HepG2 (cell line): Measurements from ENCODE around the gene ALDH1A2. TPM values are rescaled to one million over a fixed set of nuclear protein-coding genes. Genes with fewer than 3 reads are reported as not detected.

Experiments used
- ATAC-seq: fragments of 200-7000 bp; cut with Tn5 transposase; 3 replicates; pipeline ENCODE4 v1.9.1; 2020; ENCODE audit warnings: mild to moderate bottlenecking, moderate library complexity
- BruUV-seq: library from RNA; stranded (reverse); fragments of 400-500 nt; replicated peaks from 2 replicates; lab custom pipeline; 2021; lab: Mats Ljungman, UMichigan
- CTCF ChIA-PET: fragments of 300-600 bp; formaldehyde crosslinking; extraction: SDS; loops from one replicate; lab custom pipeline; 2021; ENCODE audit warnings: low total read pairs, inconsistent platforms, low intra/inter-chr PET ratio; lab: Yijun Ruan, JAX
- POLR2A ChIA-PET: fragments of 350-600 bp; sonication (Branson Sonifier 250); formaldehyde crosslinking; loops from one replicate; lab custom pipeline; 2020; ENCODE audit warnings: antibody characterized with exemption, inconsistent platforms; lab: Yijun Ruan, JAX
- DNase-seq: peaks from one replicate; pipeline ENCODE4 v3.0.0-alpha.2; 2015; ENCODE audit warnings: low spot score
- FAIRE-seq: peaks from 3 replicates; lab custom pipeline; 2011; peaks lifted over from hg19 to GRCh38; lab: Jason Lieb, UNC
- H2AFZ ChIP-seq: one replicate; pipeline ENCODE4 v1.6.1; 2011; ENCODE audit warnings: low read length, inconsistent platforms
- H3K27ac ChIP-seq: fragments of 300-600 bp; 3 replicates; pipeline ENCODE4 v1.8.0; 2011; ENCODE audit warnings: mixed run types, mild to moderate bottlenecking, mixed read lengths, low read length, inconsistent platforms; ENCODE audit not compliant: insufficient read depth; ENCODE audit errors: extremely low read length
- H3K27me3 ChIP-seq, 2 experiments: fragments of 200-600 bp in 1 of 2; 2 replicates in 1 of 2; 3 replicates in 1 of 2; pipeline versions ENCODE4 v1.6.0 to v1.8.0; 2011; ENCODE audit warnings: low read length in 2 of 2, mild to moderate bottlenecking in 2 of 2, moderate library complexity in 2 of 2, inconsistent platforms in 1 of 2; ENCODE audit not compliant: insufficient read depth in 2 of 2, control insufficient read depth in 1 of 2
- H3K36me3 ChIP-seq, 2 experiments: fragments of 200-600 bp in 1 of 2; replicated peaks in 1 of 2; 2 replicates in 1 of 2; 3 replicates in 1 of 2; pipeline versions ENCODE4 v1.5.1 to v1.8.0; 2011; ENCODE audit warnings: low read length in 2 of 2, inconsistent platforms in 1 of 2; ENCODE audit not compliant: insufficient read depth in 2 of 2, control insufficient read depth in 1 of 2
- H3K4me1 ChIP-seq: 2 replicates; pipeline ENCODE4 v1.5.1; 2012; ENCODE audit warnings: low read length, inconsistent platforms; ENCODE audit not compliant: insufficient read depth
- H3K4me2 ChIP-seq: 2 replicates; pipeline ENCODE4 v1.6.0; 2011; ENCODE audit warnings: low read depth, low read length, inconsistent platforms
- H3K4me3 ChIP-seq, 3 experiments: fragments of 200-600 bp in 1 of 3; sonication (generic), shearing (Covaris generic) in 1 of 3; replicated peaks in 1 of 3; 2 replicates each; pipeline ENCODE4 v1.5.1; 2011 to 2016; ENCODE audit warnings: low read length in 3 of 3, inconsistent platforms in 2 of 3, low read depth in 2 of 3, mild to moderate bottlenecking in 2 of 3, control low read depth in 1 of 3, mixed read lengths in 1 of 3; ENCODE audit not compliant: insufficient read depth in 1 of 3
- H3K79me2 ChIP-seq: one replicate; pipeline ENCODE4 v1.6.1; 2011; ENCODE audit warnings: low read length, inconsistent platforms; ENCODE audit not compliant: insufficient read depth
- H3K9ac ChIP-seq: 2 replicates; pipeline ENCODE4 v1.6.0; 2011; ENCODE audit warnings: mild to moderate bottlenecking, low read depth, low read length, inconsistent platforms; ENCODE audit not compliant: insufficient read depth
- H3K9me3 ChIP-seq: 2 replicates; pipeline ENCODE4 v1.5.1; 2012; ENCODE audit warnings: mild to moderate bottlenecking, low read length
- H4K20me1 ChIP-seq: 2 replicates; pipeline ENCODE4 v1.6.0; 2011; ENCODE audit warnings: inconsistent platforms, mild to moderate bottlenecking, low read length, moderate library complexity; ENCODE audit not compliant: insufficient read depth
- DNMT3B ChIP-seq: conservative IDR thresholded peaks from 2 replicates; pipeline ENCODE4 v1.6.1; 2016; ENCODE audit warnings: missing biosample characterization, control low read depth
- GFI1 ChIP-seq: sonication (generic); formaldehyde crosslinking; IDR thresholded peaks from 2 replicates; pipeline ENCODE4 v1.5.0; 2020; ENCODE audit warnings: missing genetic modification reagents, mild to moderate bottlenecking, borderline replicate concordance
- HNRNPL ChIP-seq: fragments of 200-400 bp; formaldehyde crosslinking; IDR thresholded peaks from 2 replicates; pipeline ENCODE4 v1.6.1; 2017; ENCODE audit warnings: mild to moderate bottlenecking, low read depth, low read length
- JUND ChIP-seq: sonication (generic); formaldehyde crosslinking; IDR thresholded peaks from 2 replicates; pipeline ENCODE4 v1.8.0; 2022; ENCODE audit warnings: mild to moderate bottlenecking, missing genetic modification reagents
- PRMT3 ChIP-seq: sonication (generic); formaldehyde crosslinking; IDR thresholded peaks from 2 replicates; pipeline ENCODE4 v1.8.1; 2022; ENCODE audit warnings: low read depth, mild to moderate bottlenecking, moderate library complexity, missing genetic modification reagents, borderline replicate concordance
- RAD21 ChIP-seq: fragments of 450-650 bp; formaldehyde crosslinking; IDR thresholded peaks from 2 replicates; pipeline ENCODE4 v1.5.0; 2020; ENCODE audit warnings: mild to moderate bottlenecking
- SMC3 ChIP-seq: IDR thresholded peaks from 2 replicates; pipeline ENCODE4 v1.6.1; 2011; ENCODE audit warnings: low read length, improper control_type of control experiment
- SNAPC2 ChIP-seq: sonication (generic); formaldehyde crosslinking; IDR thresholded peaks from 2 replicates; pipeline ENCODE4 v1.8.1; 2022; ENCODE audit warnings: mild to moderate bottlenecking, missing genetic modification reagents
- TP53 ChIP-seq: sonication (generic); formaldehyde crosslinking; conservative IDR thresholded peaks from 2 replicates; pipeline ENCODE4 v1.4.0; 2020; ENCODE audit warnings: missing genetic modification reagents
- ZNF224 ChIP-seq: sonication (generic); formaldehyde crosslinking; IDR thresholded peaks from 2 replicates; pipeline ENCODE4 v1.5.0; 2020; ENCODE audit warnings: mild to moderate bottlenecking, missing genetic modification reagents
- ZNF280B ChIP-seq: sonication (generic); formaldehyde crosslinking; IDR thresholded peaks from 2 replicates; pipeline ENCODE4 v1.5.0; 2020; ENCODE audit warnings: missing genetic modification reagents, mild to moderate bottlenecking, borderline replicate concordance
- ZNF354B ChIP-seq: sonication (generic); formaldehyde crosslinking; IDR thresholded peaks from 2 replicates; pipeline ENCODE4 v1.8.0; 2022; ENCODE audit warnings: mild to moderate bottlenecking, missing genetic modification reagents
- WGBS: methylation state at CpG from one replicate; pipeline ENCODE4 v1.1.6; 2017; ENCODE audit warnings: low lambda C conversion rate; 5-methylcytosine and 5-hydroxymethylcytosine counted together
- in situ Hi-C: cut with HindIII; loops from 2 replicates; pipeline ENCODE4 v1.10.0; 2017; ENCODE audit warnings: low pct_unique_long_range_greater_than_20kb; ENCODE audit not compliant: extremely low pct_ligation_motif_present
- intact Hi-C: fragments of 100-400 bp; cut with micrococcal nuclease; formaldehyde crosslinking; loops from one replicate; pipeline ENCODE4 v1.10.0; 2022; ENCODE audit not compliant: unreplicated experiment
- polyA plus RNA-seq, 8 experiments: library from polyadenylated mRNA; depleted of rRNA in 3 of 8; stranded (reverse) in 7 of 8; unstranded in 1 of 8; fragments of >200 nt; fragmentation: Illumina TruSeq in 4 of 8; extraction: Trizol in 4 of 8; gene quantifications; 2 replicates each; pipeline versions ENCODE4 v1.2.1 to v1.2.3, GENCODE V29; 2011 to 2016; ENCODE audit warnings: low read depth in 4 of 8, missing spikeins in 1 of 8, mixed read lengths in 1 of 8; ENCODE audit not compliant: insufficient read depth in 1 of 8
- total RNA-seq, 5 experiments: library from RNA; depleted of rRNA; stranded (reverse); fragments of >200 nt; fragmentation: Illumina TruSeq; extraction: Trizol; gene quantifications; 2 replicates each; pipeline ENCODE4 v1.2.3, GENCODE V29; 2016; ENCODE audit warnings: low read depth in 1 of 5
- TF ChIP-seq, protein P1 (sequence below): sonication (generic); formaldehyde crosslinking; IDR thresholded peaks from 2 replicates; pipeline ENCODE4 v1.5.1; 2020; ENCODE audit warnings: missing genetic modification reagents, mild to moderate bottlenecking, borderline replicate concordance
- TF ChIP-seq, protein P2 (sequence below): sonication (generic); formaldehyde crosslinking; IDR thresholded peaks from 2 replicates; pipeline ENCODE4 v1.9.0; 2021; ENCODE audit warnings: missing genetic modification reagents, mild to moderate bottlenecking, borderline replicate concordance

ALDH1A2 gene
- total and polyA plus RNA-seq, 2 of the 13 experiments (the other 11 are each of a cell fraction or from before 2014, with no cell fraction given): 0.64 to 0.90 TPM

DNA sequence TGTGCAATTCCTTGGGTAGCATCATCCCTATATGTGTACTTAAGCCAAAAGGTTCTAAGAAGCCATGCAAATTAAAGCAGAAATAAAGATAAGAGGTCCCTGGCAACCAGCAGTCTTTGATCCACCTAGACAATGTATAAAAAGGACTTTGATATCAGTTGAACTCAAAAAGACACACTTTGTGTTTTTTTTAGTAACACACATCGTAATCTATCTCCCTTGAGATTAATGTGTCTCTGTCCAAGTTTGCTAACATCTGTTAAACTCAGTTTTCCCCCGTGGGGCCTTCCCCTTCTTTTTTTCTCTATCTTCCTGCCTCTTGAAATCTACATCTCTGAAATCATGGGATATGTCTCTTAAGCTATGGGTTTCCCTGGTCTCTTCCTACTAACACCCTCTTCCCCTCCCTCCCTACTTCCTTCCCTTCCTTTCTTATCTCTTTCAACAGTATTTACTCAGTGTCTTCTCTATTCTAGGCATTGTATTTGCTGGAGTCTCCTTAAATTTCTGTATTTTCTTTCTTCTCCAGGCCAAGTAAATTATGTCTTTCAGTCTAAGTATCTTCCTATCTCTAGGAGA is 27.7 kb downstream of the ALDH1A2 start:
- CTCF ChIA-PET: no interaction called here
- BruUV-seq: no TSS peak
- Histone ChIP-seq H3K27me3 (no peaks in the 10 kb centered on the region), H3K9ac (no peak overlapping the region), H2AFZ (no peak overlapping the region), H3K9me3 (no peaks in the 10 kb centered on the region), H4K20me1 (no peaks in the 10 kb centered on the region), H3K4me2 (no peak overlapping the region), H3K36me3 (no peaks in the 10 kb centered on the region)
- intact Hi-C loops: no loop called here
- POLR2A ChIA-PET: no interaction called here
- DNase-seq (no peak), FAIRE-seq (no peak)
- no peak for TF ChIP-seq SMC3
- no peak for TF ChIP-seq HNRNPL
- TF ChIP-seq, all 625 proteins: peak for 0
- Histone ChIP-seq H3K79me2 (no peaks in the 10 kb centered on the region), H3K4me1 (no peaks in the 10 kb centered on the region), H3K27ac (no peak overlapping the region), H3K4me3 (no peak overlapping the region)
- in situ Hi-C loops: no loop called here
- WGBS: 3% methylated on average over 2 of the region's 2 CpGs
- no peak for ATAC-seq

DNA sequence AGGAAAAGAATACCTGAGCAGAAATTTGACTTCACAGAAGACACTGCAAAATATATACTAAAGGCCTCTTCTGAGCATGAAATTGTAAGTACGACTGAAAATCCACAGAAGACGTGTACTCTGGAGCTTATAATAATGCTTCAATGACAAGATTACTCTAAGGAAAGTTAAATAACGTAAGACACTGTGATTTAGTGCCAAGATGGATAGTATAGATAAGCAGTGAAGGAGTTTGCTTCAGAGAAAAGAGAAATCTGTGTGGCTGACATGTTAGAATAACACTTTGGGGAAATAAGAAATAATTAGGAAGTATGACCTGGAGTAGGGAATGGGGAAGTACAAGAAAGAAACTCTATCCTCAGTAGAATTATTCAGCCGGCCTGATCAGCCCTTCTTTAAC is 28.9 kb downstream of the ALDH1A2 start:
- in situ Hi-C loops: no loop called here
- Histone ChIP-seq H3K4me2 (no peak overlapping the region), H2AFZ (no peak overlapping the region), H3K27ac (no peak overlapping the region), H3K4me1 (no peaks in the 10 kb centered on the region), H3K9me3 (no peaks in the 10 kb centered on the region), H4K20me1 (no peaks in the 10 kb centered on the region), H3K79me2 (no peaks in the 10 kb centered on the region), H3K36me3 (no peaks in the 10 kb centered on the region), H3K4me3 (no peak overlapping the region), H3K27me3 (no peaks in the 10 kb centered on the region), H3K9ac (no peak overlapping the region)
- intact Hi-C loops: no loop called here
- FAIRE-seq: no peak
- no peak for ATAC-seq
- ChIA-PET CTCF (no interaction called here), POLR2A (no interaction called here)
- WGBS: 2% methylated on average over 4 of the region's 4 CpGs
- DNase-seq: no peak
- no TSS peak for BruUV-seq
- TF ChIP-seq ZNF354B: no peak
- no peak for TF ChIP-seq TP53 (CRISPR knock-in tag)
- no peak for TF ChIP-seq DNMT3B (CRISPR knock-in tag)
- no peak for TF ChIP-seq RAD21 (CRISPR knock-in tag)
- TF ChIP-seq, protein P1, sequence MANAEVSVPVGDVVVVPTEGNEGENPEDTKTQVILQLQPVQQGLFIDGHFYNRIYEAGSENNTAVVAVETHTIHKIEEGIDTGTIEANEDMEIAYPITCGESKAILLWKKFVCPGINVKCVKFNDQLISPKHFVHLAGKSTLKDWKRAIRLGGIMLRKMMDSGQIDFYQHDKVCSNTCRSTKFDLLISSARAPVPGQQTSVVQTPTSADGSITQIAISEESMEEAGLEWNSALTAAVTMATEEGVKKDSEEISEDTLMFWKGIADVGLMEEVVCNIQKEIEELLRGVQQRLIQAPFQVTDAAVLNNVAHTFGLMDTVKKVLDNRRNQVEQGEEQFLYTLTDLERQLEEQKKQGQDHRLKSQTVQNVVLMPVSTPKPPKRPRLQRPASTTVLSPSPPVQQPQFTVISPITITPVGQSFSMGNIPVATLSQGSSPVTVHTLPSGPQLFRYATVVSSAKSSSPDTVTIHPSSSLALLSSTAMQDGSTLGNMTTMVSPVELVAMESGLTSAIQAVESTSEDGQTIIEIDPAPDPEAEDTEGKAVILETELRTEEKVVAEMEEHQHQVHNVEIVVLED (CRISPR knock-in tag): no peak
- no peak for TF ChIP-seq SNAPC2 (CRISPR knock-in tag)
- no peak for TF ChIP-seq PRMT3 (CRISPR knock-in tag)
- TF ChIP-seq, protein P2, sequence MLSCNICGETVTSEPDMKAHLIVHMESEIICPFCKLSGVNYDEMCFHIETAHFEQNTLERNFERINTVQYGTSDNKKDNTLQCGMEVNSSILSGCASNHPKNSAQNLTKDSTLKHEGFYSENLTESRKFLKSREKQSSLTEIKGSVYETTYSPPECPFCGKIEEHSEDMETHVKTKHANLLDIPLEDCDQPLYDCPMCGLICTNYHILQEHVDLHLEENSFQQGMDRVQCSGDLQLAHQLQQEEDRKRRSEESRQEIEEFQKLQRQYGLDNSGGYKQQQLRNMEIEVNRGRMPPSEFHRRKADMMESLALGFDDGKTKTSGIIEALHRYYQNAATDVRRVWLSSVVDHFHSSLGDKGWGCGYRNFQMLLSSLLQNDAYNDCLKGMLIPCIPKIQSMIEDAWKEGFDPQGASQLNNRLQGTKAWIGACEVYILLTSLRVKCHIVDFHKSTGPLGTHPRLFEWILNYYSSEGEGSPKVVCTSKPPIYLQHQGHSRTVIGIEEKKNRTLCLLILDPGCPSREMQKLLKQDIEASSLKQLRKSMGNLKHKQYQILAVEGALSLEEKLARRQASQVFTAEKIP: no peak
- TF ChIP-seq ZNF224 (CRISPR knock-in tag): no peak
- TF ChIP-seq ZNF280B (CRISPR knock-in tag): no peak
- no peak for TF ChIP-seq GFI1 (CRISPR knock-in tag)
- no peak for TF ChIP-seq JUND (CRISPR knock-in tag)
